ENCODE data around the gene CD244. TPM values are rescaled to one million over a fixed set of nuclear protein-coding genes. Genes with fewer than 3 reads are reported as not detected.

CD244 gene
- total RNA-seq, 5 donors from 2014 or later (not counting 1 experiment from before 2014, with no cell fraction given), result 1.1 to 12.4 (median 2.9) TPM

DNA sequence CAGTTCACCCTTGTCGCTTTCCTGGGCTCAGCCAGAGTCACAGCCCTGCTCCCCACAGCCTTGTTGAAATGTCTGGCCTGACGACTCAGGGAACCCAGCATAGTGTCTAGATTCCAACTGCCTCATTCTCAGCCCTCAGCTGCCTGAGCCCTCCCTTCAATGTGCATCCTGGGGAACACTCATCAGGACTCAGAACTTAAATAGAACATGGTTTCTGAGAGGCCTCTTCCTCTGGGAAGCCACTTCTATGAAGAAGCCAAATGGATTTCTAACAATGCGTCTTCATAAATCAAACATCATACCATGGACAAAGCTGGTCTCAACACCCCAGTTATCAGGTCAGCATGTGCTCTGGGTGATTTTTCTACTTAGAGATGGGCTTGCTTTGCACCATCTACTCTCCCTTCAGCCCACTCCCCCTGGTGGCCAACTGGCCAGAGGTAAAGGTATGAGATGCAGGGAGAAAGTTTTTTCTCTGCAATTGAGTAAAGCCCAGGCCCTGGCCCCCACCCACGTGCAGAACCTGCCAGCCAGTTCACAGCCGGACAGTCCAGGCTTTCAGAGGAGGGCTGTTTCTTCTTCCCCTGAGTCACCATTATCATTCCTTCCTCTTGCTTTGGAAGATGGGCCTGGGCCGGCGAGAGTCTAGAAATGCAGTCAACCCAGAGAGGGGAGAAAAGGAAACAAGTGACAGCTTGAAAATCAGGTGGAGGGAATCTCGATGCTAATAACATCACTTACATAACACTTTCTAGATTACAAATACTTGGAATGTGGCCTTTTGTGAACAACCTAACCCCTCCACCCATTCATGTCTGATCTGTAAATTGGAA, 32.1 kb downstream of the CD244 start:
- H3K4me3 ChIP-seq (ENCODE audit: control insufficient read depth in 1 of 2, extremely low read depth in 1 of 2, low read length in 1 of 2), result no peak overlapping the region
- DNase-seq, result peak; percentile 48 to 83 (median 74)
- POLR2A ChIA-PET, result no interaction called here
- H3K27ac ChIP-seq (ENCODE audit: low read length), result peak overlapping the region; percentile 8
- H3K27me3 ChIP-seq (replicated peaks in 1 of 2; ENCODE audit: control insufficient read depth in 2 of 2, extremely low read depth in 1 of 2, insufficient read depth in 2 of 2, low read length in 1 of 2), result no peaks in the 10 kb centered on the region
- Mint-ChIP-seq H3K9me3 (no peaks in the 10 kb centered on the region), H3K36me3 (peaks cover 22% of the 10 kb centered on the region), H3K4me1 (peaks cover 27 to 42% (median 33%) of the 10 kb centered on the region in 3 donors), H3K27ac (peak overlapping the region; percentile 53 to 87), H3K4me3 (no peak overlapping the region), H3K27me3 (no peaks in the 10 kb centered on the region)
- H3K4me1 ChIP-seq (ENCODE audit: control insufficient read depth in 1 of 2, extremely low read depth in 1 of 2, insufficient read depth in 2 of 2, low read length in 2 of 2), result peaks cover 16 to 21% of the 10 kb centered on the region in 2 experiments
- peaks cover 4 to 39% of the 10 kb centered on the region in 2 donors for H3K36me3 ChIP-seq (ENCODE audit: control insufficient read depth in 2 of 2, extremely low read depth in 1 of 2, insufficient read depth in 1 of 2, low read length in 1 of 2)
- no peaks in the 10 kb centered on the region for H3K9me3 ChIP-seq
- CTCF ChIA-PET, result interaction anchor here (0.5 to 2.2 kb wide), 8 partner anchors 18 to 150 kb away, joined by 3 to 11 read pairs (median 4); no protein-coding TSS in a partner anchor
- peak; percentile 72 to 81 (median 76) for ATAC-seq (replicated peaks in 1 of 4)
- 93% methylated on average over 3 of the region's 8 CpGs for WGBS (ENCODE audit: insufficient coverage)

DNA sequence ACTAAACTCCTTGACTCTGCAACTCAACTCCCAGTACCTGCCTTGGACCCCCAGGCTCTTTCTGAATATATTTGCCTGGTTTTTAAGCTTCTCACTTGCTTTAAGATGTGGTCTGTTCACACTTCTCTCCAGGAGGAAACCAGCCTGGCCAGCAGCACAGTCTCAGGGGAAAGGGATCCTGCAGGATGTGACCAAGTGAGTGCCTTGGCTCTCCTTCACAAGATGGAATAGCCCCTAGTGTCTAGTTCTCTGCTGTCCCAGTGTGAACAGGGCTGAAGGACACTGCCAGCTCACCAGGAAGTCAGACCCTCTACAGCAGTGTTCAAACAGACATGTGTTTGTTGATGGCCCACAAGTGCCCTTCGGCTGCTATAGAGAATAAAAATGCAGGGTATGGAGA, 32.9 kb downstream of the CD244 start:
- H3K27ac ChIP-seq (ENCODE audit: low read length), result peak overlapping the region; percentile 30
- no peaks in the 10 kb centered on the region for H3K9me3 Mint-ChIP-seq
- no peak overlapping the region for H3K4me3 ChIP-seq (ENCODE audit: control insufficient read depth in 1 of 2, extremely low read depth in 1 of 2, low read length in 1 of 2)
- peak overlapping the region; percentile 2 to 87 for H3K27ac Mint-ChIP-seq
- peaks cover 12 to 14% of the 10 kb centered on the region in 2 experiments for H3K4me1 ChIP-seq (ENCODE audit: control insufficient read depth in 1 of 2, extremely low read depth in 1 of 2, insufficient read depth in 2 of 2, low read length in 2 of 2)
- H3K4me1 Mint-ChIP-seq, result peaks cover 20 to 34% (median 26%) of the 10 kb centered on the region in 3 donors
- DNase-seq (no peak), ATAC-seq (replicated peaks in 1 of 4) (peak in 1 of 4 experiments; percentile 8)
- H3K27me3 Mint-ChIP-seq, result no peaks in the 10 kb centered on the region
- POLR2A ChIA-PET, result no interaction called here
- H3K9me3 ChIP-seq, result no peaks in the 10 kb centered on the region
- CTCF ChIA-PET, result interaction anchor here (0.9 to 1.2 kb wide), 3 partner anchors 21 to 146 kb away, joined by 3 to 4 read pairs (median 4); no protein-coding TSS in a partner anchor
- peaks cover 4 to 46% of the 10 kb centered on the region in 2 donors for H3K36me3 ChIP-seq (ENCODE audit: control insufficient read depth in 2 of 2, extremely low read depth in 1 of 2, insufficient read depth in 1 of 2, low read length in 1 of 2)
- peaks cover 22% of the 10 kb centered on the region for H3K36me3 Mint-ChIP-seq
- no peaks in the 10 kb centered on the region for H3K27me3 ChIP-seq (replicated peaks in 1 of 2; ENCODE audit: control insufficient read depth in 2 of 2, extremely low read depth in 1 of 2, insufficient read depth in 2 of 2, low read length in 1 of 2)
- H3K4me3 Mint-ChIP-seq, result no peak overlapping the region
- 91% methylated on average over 1 of the region's 1 CpG for whole genome bisulfite sequencing (ENCODE audit: insufficient coverage)

DNA sequence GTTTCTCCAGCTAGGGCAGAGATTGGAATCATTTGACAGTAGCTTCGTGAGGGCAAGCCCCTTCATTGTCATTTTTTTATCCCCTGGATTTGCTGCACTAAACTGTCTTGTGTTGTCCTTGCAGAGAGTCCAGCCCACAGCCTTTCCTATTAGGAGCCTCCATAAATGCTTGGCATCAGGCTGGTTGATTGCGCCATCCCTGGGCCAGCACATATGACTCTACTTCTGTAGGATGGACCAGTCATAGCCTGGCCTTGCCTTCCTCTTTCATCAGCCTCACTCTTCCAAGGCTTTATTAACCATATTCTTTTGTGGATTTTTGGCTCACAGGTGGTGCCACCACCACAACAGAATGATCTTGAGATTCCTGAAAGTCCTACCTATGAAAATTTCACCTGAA, 35.3 kb downstream of the CD244 start:
- H3K4me1 ChIP-seq (ENCODE audit: control insufficient read depth in 1 of 2, extremely low read depth in 1 of 2, insufficient read depth in 2 of 2, low read length in 2 of 2), result no peaks in the 10 kb centered on the region
- H3K4me3 ChIP-seq (ENCODE audit: control insufficient read depth in 1 of 2, extremely low read depth in 1 of 2, low read length in 1 of 2), result no peak overlapping the region
- H3K27ac ChIP-seq (ENCODE audit: low read length), result no peak overlapping the region
- ChIA-PET CTCF (interaction anchor here in 1 of 2 donors (1.4 kb wide), 1 partner anchor 50 kb away, joined by 3 read pairs; no protein-coding TSS in a partner anchor), POLR2A (no interaction called here)
- peak overlapping the region; percentile 58 to 68 for H3K27ac Mint-ChIP-seq
- no peaks in the 10 kb centered on the region for H3K9me3 ChIP-seq
- H3K4me3 Mint-ChIP-seq, result no peak overlapping the region
- 100% methylated on average over 1 of the region's 2 CpGs for WGBS (ENCODE audit: insufficient coverage)
- H3K9me3 Mint-ChIP-seq, result no peaks in the 10 kb centered on the region
- no peak for ATAC-seq (replicated peaks in 1 of 4)
- H3K4me1 Mint-ChIP-seq, result peaks cover 6 to 15% (median 9%) of the 10 kb centered on the region in 3 donors
- H3K27me3 Mint-ChIP-seq, result no peaks in the 10 kb centered on the region
- peaks cover 43% of the 10 kb centered on the region for H3K36me3 Mint-ChIP-seq
- no peaks in the 10 kb centered on the region for H3K27me3 ChIP-seq (replicated peaks in 1 of 2; ENCODE audit: control insufficient read depth in 2 of 2, extremely low read depth in 1 of 2, insufficient read depth in 2 of 2, low read length in 1 of 2)
- DNase-seq, result no peak
- H3K36me3 ChIP-seq (ENCODE audit: control insufficient read depth in 2 of 2, extremely low read depth in 1 of 2, insufficient read depth in 1 of 2, low read length in 1 of 2), result peaks cover 4 to 64% of the 10 kb centered on the region in 2 donors

DNA sequence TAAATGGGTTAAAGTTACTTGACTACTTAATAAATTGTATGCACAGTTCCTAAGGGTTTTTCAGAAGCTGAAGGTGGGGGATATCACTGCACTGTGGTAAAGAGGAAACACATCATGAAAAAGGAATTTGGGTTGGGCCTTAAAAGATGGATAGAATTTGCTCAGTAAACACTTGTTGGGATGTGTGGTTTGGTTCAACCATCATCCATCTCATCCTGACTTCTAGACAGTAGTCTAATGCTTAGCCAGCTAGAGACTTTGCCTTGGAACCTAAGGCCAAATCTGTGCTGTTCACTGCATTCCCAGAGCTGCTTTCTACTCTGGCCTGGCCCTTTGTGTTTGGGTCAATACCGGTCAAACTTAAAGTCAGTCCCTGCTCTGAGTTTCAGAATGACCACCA, 36.1 kb downstream of the CD244 start:
- CTCF ChIA-PET, result interaction anchor here in 1 of 2 donors (1.5 kb wide), 1 partner anchor 11 kb away, joined by 5 read pairs; no protein-coding TSS in a partner anchor
- Mint-ChIP-seq H3K36me3 (peaks cover 52% of the 10 kb centered on the region), H3K9me3 (no peaks in the 10 kb centered on the region), H3K4me3 (no peak overlapping the region), H3K4me1 (peaks cover 6 to 9% (median 6%) of the 10 kb centered on the region in 3 donors), H3K27me3 (no peaks in the 10 kb centered on the region), H3K27ac (peak overlapping the region; percentile 40 to 58)
- no peak overlapping the region for H3K4me3 ChIP-seq (ENCODE audit: control insufficient read depth in 1 of 2, extremely low read depth in 1 of 2, low read length in 1 of 2)
- no peaks in the 10 kb centered on the region for H3K4me1 ChIP-seq (ENCODE audit: control insufficient read depth in 1 of 2, extremely low read depth in 1 of 2, insufficient read depth in 2 of 2, low read length in 2 of 2)
- POLR2A ChIA-PET, result no interaction called here
- peaks cover 4 to 69% of the 10 kb centered on the region in 2 donors for H3K36me3 ChIP-seq (ENCODE audit: control insufficient read depth in 2 of 2, extremely low read depth in 1 of 2, insufficient read depth in 1 of 2, low read length in 1 of 2)
- ATAC-seq (replicated peaks in 1 of 4) (no peak), DNase-seq (no peak)
- H3K9me3 ChIP-seq, result no peaks in the 10 kb centered on the region
- WGBS (ENCODE audit: insufficient coverage), result 100% methylated on average over 1 of the region's 1 CpG
- H3K27me3 ChIP-seq (replicated peaks in 1 of 2; ENCODE audit: control insufficient read depth in 2 of 2, extremely low read depth in 1 of 2, insufficient read depth in 2 of 2, low read length in 1 of 2), result no peaks in the 10 kb centered on the region
- H3K27ac ChIP-seq (ENCODE audit: low read length), result no peak overlapping the region

DNA sequence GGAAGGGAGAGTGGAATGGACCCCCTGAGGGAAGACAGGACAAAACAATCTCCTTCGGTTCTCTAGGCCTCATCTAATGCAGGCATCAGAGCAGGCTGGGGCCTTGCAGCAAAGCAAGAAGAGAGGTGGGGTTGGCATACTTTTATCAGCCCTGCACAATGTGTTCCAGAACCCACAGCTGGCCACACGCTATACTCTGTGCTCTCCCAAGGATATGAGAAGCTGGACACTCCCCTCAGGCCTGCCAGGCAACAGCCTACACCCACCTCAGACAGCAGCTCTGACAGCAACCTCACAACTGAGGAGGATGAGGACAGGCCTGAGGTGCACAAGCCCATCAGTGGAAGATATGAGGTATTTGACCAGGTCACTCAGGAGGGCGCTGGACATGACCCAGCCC, 39.4 kb downstream of the CD244 start:
- peak overlapping the region in 1 of 2 donors; percentile 18 for H3K27ac Mint-ChIP-seq
- ATAC-seq (replicated peaks in 1 of 4) (no peak), DNase-seq (no peak)
- ChIA-PET POLR2A (no interaction called here), CTCF (interaction anchor here in 1 of 2 donors (0.8 kb wide), 1 partner anchor 18 kb away, joined by 4 read pairs; no protein-coding TSS in a partner anchor)
- Histone ChIP-seq H3K4me1 (ENCODE audit: control insufficient read depth in 1 of 2, extremely low read depth in 1 of 2, insufficient read depth in 2 of 2, low read length in 2 of 2) (no peaks in the 10 kb centered on the region), H3K4me3 (ENCODE audit: control insufficient read depth in 1 of 2, extremely low read depth in 1 of 2, low read length in 1 of 2) (no peak overlapping the region), H3K27me3 (replicated peaks in 1 of 2; ENCODE audit: control insufficient read depth in 2 of 2, extremely low read depth in 1 of 2, insufficient read depth in 2 of 2, low read length in 1 of 2) (no peaks in the 10 kb centered on the region), H3K36me3 (ENCODE audit: control insufficient read depth in 2 of 2, extremely low read depth in 1 of 2, insufficient read depth in 1 of 2, low read length in 1 of 2) (peaks cover 4 to 85% of the 10 kb centered on the region in 2 donors), H3K9me3 (no peaks in the 10 kb centered on the region), H3K27ac (ENCODE audit: low read length) (no peak overlapping the region)
- no peaks in the 10 kb centered on the region for H3K27me3 Mint-ChIP-seq
- H3K36me3 Mint-ChIP-seq, result peaks cover 69% of the 10 kb centered on the region
- no peak overlapping the region for H3K4me3 Mint-ChIP-seq
- 100% methylated on average over 1 of the region's 3 CpGs for WGBS (ENCODE audit: insufficient coverage)
- H3K4me1 Mint-ChIP-seq, result peaks cover 0 to 6% (median 0%) of the 10 kb centered on the region in 3 donors
- H3K9me3 Mint-ChIP-seq, result no peaks in the 10 kb centered on the region

DNA sequence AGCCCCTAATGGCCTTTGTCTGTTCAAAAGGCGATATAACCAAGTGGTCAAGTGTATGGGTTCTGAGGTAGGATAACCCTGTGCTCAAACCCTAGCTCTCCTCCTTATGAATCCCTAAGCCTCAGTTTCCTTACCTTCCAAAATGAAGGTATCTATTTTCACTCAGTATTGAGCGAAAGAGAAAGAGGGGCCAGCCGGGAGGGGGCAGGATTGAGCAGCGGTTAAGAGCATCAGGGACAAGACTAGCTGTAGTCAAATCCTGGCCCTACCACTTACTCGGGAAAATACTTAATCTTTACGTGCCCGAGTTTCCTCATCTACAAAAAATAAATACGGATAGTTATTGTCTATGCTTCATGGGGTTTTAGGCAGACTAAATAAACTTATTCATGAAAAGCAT, 41.1 kb downstream of the CD244 start:
- peak overlapping the region; percentile 70 to 73 for H3K27ac Mint-ChIP-seq
- H3K4me1 Mint-ChIP-seq, result peaks cover 0 to 6% (median 0%) of the 10 kb centered on the region in 3 donors
- H3K36me3 ChIP-seq (ENCODE audit: control insufficient read depth in 2 of 2, extremely low read depth in 1 of 2, insufficient read depth in 1 of 2, low read length in 1 of 2), result peaks cover 3 to 89% of the 10 kb centered on the region in 2 donors
- no peak for DNase-seq
- ChIA-PET CTCF (interaction anchor here in 1 of 2 donors (0.6 kb wide), 1 partner anchor 56 kb away, joined by 3 read pairs; no protein-coding TSS in a partner anchor), POLR2A (interaction anchor here in 1 of 2 donors (0.6 kb wide), 1 partner anchor 243 kb away, joined by 5 read pairs; no protein-coding TSS in a partner anchor)
- H3K4me1 ChIP-seq (ENCODE audit: control insufficient read depth in 1 of 2, extremely low read depth in 1 of 2, insufficient read depth in 2 of 2, low read length in 2 of 2), result no peaks in the 10 kb centered on the region
- H3K9me3 ChIP-seq, result no peaks in the 10 kb centered on the region
- H3K27me3 Mint-ChIP-seq, result no peaks in the 10 kb centered on the region
- H3K36me3 Mint-ChIP-seq, result peaks cover 67% of the 10 kb centered on the region
- 100% methylated on average over 1 of the region's 8 CpGs for WGBS (ENCODE audit: insufficient coverage)
- H3K9me3 Mint-ChIP-seq, result no peaks in the 10 kb centered on the region
- H3K27me3 ChIP-seq (replicated peaks in 1 of 2; ENCODE audit: control insufficient read depth in 2 of 2, extremely low read depth in 1 of 2, insufficient read depth in 2 of 2, low read length in 1 of 2), result no peaks in the 10 kb centered on the region
- H3K4me3 ChIP-seq (ENCODE audit: control insufficient read depth in 1 of 2, extremely low read depth in 1 of 2, low read length in 1 of 2), result no peak overlapping the region
- no peak overlapping the region for H3K4me3 Mint-ChIP-seq
- no peak for ATAC-seq (replicated peaks in 1 of 4)
- no peak overlapping the region for H3K27ac ChIP-seq (ENCODE audit: low read length)

Data from T-cell (primary cell).